ENCODE measurements around the gene MGAT5.

MGAT5 gene

GRCh38 chr2:134417968-134418582 is 164.2 kb downstream of the MGAT5 start:
- Mint-ChIP-seq H3K27me3 (ENCODE audit: low read depth, poor library complexity) (peaks cover 6% of the 10 kb centered on the region), H3K4me1 (peaks cover 12% of the 10 kb centered on the region)

GRCh38 chr2:134420259-134420658 is 166.4 kb downstream of the MGAT5 start:
- H3K4me1 Mint-ChIP-seq: peaks cover 16% of the 10 kb centered on the region
- no peak for DNase-seq
- no peak for TF ChIP-seq CTCF (IDR thresholded peaks at IDR 0.05)
- no peak overlapping the region for H3K4me3 Mint-ChIP-seq
- H3K9me3 Mint-ChIP-seq: no peaks in the 10 kb centered on the region
- H3K27me3 Mint-ChIP-seq (ENCODE audit: low read depth, poor library complexity): peaks cover 6% of the 10 kb centered on the region
- peaks cover 13% of the 10 kb centered on the region for H3K36me3 Mint-ChIP-seq (ENCODE audit: low read depth)
- no peak overlapping the region for H3K27ac Mint-ChIP-seq

More at GRCh38 chr2:134417968-134418582, 164.2 kb downstream of the MGAT5 start:
- Mint-ChIP-seq H3K9me3 (no peaks in the 10 kb centered on the region), H3K27ac (no peak overlapping the region), H3K36me3 (ENCODE audit: low read depth) (no peaks in the 10 kb centered on the region), H3K4me3 (no peak overlapping the region)
- no peak for TF ChIP-seq CTCF (IDR thresholded peaks at IDR 0.05)
- no peak for DNase-seq

GRCh38 chr2:134420920-134421319 is 167.0 kb downstream of the MGAT5 start:
- Mint-ChIP-seq H3K9me3 (no peaks in the 10 kb centered on the region), H3K27me3 (ENCODE audit: low read depth, poor library complexity) (peaks cover 6% of the 10 kb centered on the region), H3K4me3 (no peak overlapping the region), H3K4me1 (peaks cover 16% of the 10 kb centered on the region), H3K36me3 (ENCODE audit: low read depth) (peaks cover 16% of the 10 kb centered on the region), H3K27ac (no peak overlapping the region)
- no peak for DNase-seq
- TF ChIP-seq CTCF (IDR thresholded peaks at IDR 0.05): no peak

- no peak for TF ChIP-seq CTCF (IDR thresholded peaks at IDR 0.05)
- peaks cover 4% of the 10 kb centered on the region for H3K27me3 Mint-ChIP-seq (ENCODE audit: low read depth, poor library complexity)
- H3K27ac Mint-ChIP-seq: no peak overlapping the region
- H3K4me1 Mint-ChIP-seq: peaks cover 16% of the 10 kb centered on the region
- H3K4me3 Mint-ChIP-seq: no peak overlapping the region
- DNase-seq: no peak
- no peaks in the 10 kb centered on the region for H3K9me3 Mint-ChIP-seq
- H3K36me3 Mint-ChIP-seq (ENCODE audit: low read depth): peaks cover 20% of the 10 kb centered on the region
These were observed 167.9 kb downstream of the MGAT5 start for GRCh38 chr2:134421556-134422328.

- TF ChIP-seq CTCF (IDR thresholded peaks at IDR 0.05): no peak
- no peak overlapping the region for H3K4me3 Mint-ChIP-seq
- peaks cover 41% of the 10 kb centered on the region for H3K36me3 Mint-ChIP-seq (ENCODE audit: low read depth)
- H3K9me3 Mint-ChIP-seq: no peaks in the 10 kb centered on the region
- H3K27ac Mint-ChIP-seq: no peak overlapping the region
- DNase-seq: no peak
- H3K27me3 Mint-ChIP-seq (ENCODE audit: low read depth, poor library complexity): no peaks in the 10 kb centered on the region
- H3K4me1 Mint-ChIP-seq: peaks cover 5% of the 10 kb centered on the region
These were observed 172.0 kb downstream of the MGAT5 start for GRCh38 chr2:134425724-134426496.

Data from nephron progenitor cell (in vitro differentiated cells).